ENCODE measurements around the gene PRAMEF33. TPM values are rescaled to one million over a fixed set of nuclear protein-coding genes. Genes with fewer than 3 reads are reported as not detected.
A peak's percentile ranks its signal among the peaks of the same experiment; 100 is the strongest.
"Not testable (repeated sequence)": the region's sequence is repeated elsewhere in the genome, so short reads cannot be mapped to it uniquely, and the experiment has no call there.

PRAMEF33 gene, protein sequence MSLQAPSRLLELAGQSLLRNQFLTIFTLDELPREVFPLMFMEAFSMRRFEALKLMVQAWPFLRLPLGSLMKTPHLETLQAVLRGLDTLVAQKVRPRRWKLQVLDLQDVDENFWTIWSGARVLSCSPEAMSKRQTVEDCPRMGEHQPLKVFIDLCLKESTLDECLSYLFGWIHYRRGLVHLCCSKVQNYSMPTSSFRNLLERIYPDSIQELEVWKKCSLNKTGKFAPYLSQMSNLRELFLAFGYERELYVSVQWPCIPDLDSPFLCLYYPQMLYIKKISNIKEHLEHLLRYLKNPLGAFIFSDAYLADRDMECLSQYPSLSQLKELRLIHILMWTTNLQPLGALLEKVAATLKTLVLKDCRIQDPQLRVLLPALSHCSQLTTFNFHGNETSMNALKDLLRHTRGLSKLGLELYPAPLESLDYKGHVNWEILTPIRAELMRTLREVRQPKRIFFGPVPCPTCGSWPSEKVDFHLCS
- not detected for total RNA-seq

DNA sequence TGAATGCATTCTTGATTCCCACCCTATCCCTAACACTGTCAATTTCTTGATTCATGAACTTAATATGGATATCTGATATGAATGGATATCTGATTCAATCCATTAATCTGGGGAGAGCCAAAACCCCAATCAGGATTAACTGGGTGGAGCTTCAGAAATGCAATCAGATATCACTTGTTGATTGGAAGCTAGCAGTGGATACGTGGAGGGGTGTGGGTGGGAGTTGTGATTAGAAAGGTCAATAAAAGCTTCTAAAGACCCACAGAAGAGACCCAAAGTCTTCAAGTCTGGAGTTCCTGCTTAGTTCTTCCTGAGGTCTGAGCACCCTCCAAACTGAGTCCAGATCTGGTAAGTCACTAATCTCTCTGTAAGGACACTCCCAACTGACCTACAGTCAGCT lies at the start of gene PRAMEF33:
Gene PRAMEF33 (plus strand): TSS at position 301 of the 400 bp plus-strand sequence. CDS start 2,416 bp downstream, outside the sequence.
- not testable (repeated sequence) for ATAC-seq

DNA sequence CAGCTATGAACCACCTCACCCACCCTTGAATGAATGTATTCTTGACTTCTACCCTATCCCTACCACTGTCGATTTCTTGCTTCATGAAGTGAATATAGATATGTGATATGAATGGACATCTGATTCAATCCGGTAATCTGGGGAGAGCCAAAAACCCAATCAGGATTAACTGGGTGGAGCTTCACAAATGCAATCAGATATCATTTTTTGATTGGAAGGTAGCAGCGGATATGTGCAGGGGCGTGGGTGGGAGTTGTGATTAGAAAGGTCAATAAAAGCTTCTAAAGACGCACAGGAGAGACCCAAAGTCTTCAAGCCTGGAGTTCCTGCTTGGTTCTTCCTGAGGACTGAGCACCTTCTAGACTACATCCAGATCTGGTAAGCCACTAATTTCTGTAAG lies 49.4 kb upstream of the PRAMEF33 start, which contains the start of gene PRAMEF5:
Gene PRAMEF5 (plus strand): TSS at position 301 of the 400 bp plus-strand sequence. CDS start 5,071 bp downstream, outside the sequence.
- ATAC-seq, result not testable (repeated sequence)

DNA sequence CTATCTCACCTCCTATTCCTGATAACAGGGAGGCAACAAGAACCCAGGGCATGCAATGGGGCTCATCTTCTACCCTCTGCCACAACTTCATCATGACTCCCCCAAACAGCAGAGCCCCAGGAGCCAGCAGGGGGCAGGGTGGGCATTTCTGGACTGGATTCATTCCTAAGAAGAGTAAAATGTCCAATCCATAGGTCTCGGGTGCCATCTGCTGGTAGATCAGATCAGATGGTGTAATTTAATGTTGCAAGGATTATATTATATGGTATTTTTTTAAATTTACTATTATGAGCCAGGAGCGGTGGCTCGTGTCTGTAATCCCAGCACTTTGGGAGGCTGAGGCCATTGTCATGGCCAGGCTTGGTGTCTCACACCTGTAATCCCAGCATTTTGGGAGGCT lies 38.2 kb upstream of the PRAMEF33 start:
- not testable (repeated sequence) for ATAC-seq

DNA sequence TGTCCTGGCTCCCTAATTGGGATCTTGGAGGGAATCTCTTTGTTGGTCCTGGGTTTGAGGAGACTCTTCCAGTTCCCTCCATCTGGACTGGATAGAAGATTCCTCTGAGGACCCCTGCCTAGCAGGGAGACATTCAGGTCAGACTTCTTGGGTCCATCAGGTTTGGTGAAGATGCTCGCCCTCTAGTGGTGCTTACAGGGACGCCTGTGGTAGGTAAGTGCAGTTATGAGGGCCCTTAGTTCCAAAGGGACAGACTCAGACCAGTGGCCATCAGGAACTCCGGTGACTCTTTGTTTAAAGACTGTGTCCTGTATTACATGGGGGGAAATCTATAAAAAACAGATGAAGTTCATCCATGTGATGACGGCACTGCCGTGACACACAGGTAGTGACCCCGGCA lies 26.3 kb upstream of the PRAMEF33 start:
- not testable (repeated sequence) for ATAC-seq

DNA sequence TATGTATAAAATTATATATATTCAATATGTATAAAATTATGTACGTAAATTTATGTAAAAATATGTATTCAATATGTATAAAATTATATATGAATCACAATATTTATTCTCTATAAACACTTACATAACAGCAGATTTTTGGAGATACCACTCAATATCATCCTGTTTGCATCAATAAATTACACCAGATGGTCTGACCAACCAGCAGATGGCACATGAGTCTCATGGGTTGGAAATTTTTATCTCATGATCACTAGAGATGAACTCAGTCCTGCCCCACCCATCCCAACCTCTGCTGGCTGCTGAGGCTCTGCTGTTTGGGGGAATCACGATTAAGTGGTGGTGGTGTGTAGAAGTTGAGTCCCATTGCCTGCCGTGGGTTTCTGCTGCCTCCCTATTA lies 23.7 kb upstream of the PRAMEF33 start:
- peak; percentile 42 for ATAC-seq

DNA sequence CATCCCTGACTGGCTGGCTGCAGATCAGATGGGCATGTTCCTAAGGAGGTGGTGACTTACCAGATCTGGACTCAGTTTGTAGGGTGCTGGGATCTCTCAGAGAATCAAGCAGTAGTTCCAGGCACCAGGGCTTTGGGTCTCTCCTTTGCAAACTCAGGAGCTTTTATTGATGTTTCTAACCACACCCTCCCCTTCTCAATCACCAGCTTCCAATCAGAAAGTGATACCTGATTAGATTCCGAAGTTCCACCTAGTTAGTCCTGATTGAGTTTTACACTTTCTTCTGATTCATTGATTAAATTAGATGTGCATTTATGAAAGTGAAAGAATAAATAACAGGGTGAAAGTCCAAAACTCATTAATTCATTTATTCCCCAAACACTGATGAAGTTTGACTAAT lies 18.3 kb upstream of the PRAMEF33 start, which contains the start of gene PRAMEF8:
Gene PRAMEF8 (minus strand): TSS at position 101 of the 400 bp plus-strand sequence. CDS start 1,046 bp downstream, outside the sequence.
- not testable (repeated sequence) for ATAC-seq

DNA sequence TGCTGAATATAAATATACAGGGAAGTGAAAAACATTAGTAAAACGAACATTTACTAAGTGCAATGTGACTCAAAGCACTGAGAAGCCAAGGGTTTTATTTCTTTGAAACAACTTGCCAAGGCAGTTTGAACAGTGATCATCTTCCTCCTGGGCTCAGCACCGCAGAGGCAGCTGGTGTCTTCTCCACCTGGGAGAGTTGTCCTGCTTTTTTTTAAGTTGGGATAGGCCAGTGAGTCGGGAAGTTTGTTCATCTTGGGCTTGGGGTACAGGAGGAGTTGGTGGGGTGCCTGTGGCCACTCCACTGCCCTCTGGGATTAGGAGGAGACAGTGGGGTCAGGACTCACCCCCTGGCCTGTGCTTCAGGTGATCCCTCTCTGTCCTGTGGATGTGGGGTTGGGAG lies 14.3 kb upstream of the PRAMEF33 start:
- ATAC-seq, result not testable (repeated sequence)

DNA sequence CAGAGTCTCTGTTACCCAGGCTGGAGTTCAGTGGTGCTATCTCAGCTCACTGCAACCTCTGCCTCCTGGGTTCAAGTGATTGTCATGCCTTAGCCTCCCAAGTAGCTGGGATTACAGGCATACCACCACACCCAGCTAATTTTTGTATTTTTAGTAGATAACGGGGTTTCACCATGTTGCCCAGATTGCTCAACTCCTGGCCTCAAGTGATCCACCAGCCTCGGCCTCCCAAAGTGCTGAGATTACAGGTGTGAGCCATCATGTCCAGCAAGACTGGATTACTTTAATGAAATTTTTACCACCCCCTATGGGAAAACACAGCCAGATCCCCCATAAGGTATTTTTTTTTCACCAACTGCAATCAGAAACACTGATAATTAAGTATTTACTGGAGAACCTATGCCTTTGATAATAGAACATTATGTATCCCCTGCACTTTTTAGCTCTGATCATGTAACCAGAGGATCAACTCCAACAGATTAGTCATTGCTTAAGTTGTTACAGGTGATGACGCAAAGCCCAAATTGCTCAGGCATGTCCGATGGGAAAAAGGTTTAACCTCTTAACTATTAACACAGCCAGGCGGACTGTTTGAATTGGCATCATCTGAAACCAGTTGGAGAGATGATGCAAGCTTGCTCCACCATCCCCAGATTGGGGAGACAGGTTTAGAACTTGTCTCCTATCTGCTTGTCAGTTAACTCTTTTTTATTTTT lies 6.0 kb upstream of the PRAMEF33 start:
- peak; percentile 93 for ATAC-seq

DNA sequence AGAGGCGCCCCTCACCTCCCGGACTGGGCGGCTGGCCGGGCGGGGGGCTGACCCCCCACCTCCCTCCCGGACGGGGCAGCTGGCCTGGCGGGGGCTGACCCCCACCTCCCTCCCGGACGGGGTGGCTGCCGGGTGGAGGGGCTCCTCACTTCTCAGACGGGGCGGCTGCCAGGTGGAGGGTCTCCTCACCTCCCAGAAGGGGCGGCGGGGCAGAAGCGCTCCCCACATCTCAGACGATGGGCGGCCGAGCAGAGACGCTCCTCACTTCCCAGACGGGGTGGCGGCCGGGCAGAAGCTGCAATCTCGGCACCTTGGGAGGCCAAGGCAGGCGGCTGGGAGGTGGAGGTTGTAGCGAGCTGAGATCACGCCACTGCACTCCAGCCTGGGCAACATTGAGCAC lies 4.6 kb upstream of the PRAMEF33 start:
- ATAC-seq, result not testable (repeated sequence)

DNA sequence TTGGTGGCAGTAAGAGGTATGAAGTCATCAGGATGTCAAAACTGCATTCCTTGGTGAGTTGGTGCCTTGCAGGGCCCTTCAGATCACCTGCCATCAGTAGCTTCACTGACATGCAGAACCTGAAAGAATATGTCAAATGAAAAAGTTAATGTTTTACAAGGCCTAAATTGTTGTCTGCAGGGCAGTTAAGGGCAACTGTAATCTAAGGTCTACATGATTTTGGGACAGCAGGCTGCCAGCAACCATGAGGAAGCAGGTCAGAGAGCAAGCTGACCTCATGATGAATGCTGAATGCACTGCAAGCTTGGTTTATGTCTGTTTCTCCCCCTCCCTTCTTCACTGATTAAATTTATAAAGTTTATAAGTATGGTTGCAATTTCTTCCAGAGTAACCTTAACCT lies 1.1 kb upstream of the PRAMEF33 start:
- ATAC-seq, result not testable (repeated sequence)

DNA sequence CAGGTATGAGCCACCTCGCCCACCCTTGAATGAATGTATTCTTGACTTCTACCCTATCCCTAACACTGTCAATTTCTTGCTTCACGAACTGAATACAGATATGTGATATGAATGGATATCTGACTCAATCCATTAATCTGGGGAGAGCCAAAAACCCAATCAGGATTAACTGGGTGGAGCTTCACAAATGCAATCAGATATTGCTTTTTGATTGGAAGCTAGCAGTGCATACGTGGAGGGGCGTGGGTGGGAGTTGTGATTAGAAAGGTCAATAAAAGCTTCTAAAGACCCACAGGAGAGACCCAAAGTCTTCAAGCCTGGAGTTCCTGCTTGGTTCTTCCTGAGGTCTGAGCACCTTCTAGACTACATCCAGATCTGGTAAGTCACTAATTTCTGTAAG lies 11.9 kb downstream of the PRAMEF33 start, which contains the start of gene PRAMEF15:
Gene PRAMEF15 (plus strand): TSS at position 301 of the 400 bp plus-strand sequence. CDS start 2,827 bp downstream, outside the sequence.
- not testable (repeated sequence) for ATAC-seq

DNA sequence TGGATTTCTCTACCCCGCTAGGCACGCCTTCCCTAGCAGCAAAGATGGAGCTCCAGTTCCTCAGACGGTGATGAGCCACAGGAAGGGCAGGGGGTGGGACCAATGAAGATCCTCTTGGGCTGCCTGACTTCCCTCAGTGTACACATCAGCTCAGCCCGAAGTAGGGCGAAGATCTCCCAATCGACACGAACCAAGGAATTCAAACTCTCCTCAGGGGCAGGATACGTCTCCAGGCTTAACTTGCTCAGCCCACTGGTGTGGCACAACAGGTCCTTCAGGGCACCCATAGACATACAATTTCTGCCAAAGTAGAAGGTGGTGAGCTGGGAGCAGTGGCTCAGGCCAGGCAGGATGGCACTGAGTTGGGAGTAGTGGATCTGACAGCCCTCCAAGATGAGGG lies 39.2 kb downstream of the PRAMEF33 start:
- ATAC-seq, result not testable (repeated sequence)

DNA sequence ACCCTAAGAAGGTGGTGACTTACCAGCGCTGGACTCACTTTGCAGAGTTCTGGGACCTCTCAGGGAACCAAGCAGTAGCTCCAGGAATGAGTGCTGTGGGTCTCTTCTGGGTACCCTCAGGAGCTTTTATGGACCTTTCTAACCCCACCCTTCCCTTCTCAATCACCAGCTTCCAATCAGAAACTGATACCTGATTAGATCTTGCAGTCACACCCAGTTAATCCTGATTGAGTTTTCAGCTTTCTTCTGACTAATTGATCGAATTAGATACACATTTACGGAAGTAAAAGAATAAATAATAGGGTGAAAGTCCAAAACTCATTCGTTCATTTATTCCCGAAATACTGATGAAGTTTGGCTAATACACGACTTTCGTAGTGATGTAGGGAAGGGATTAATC lies 43.7 kb downstream of the PRAMEF33 start, which contains the start of gene PRAMEF14:
Gene PRAMEF14 (minus strand): TSS at position 101 of the 400 bp plus-strand sequence. CDS start 1,820 bp downstream, outside the sequence.
- ATAC-seq, result not testable (repeated sequence)

DNA sequence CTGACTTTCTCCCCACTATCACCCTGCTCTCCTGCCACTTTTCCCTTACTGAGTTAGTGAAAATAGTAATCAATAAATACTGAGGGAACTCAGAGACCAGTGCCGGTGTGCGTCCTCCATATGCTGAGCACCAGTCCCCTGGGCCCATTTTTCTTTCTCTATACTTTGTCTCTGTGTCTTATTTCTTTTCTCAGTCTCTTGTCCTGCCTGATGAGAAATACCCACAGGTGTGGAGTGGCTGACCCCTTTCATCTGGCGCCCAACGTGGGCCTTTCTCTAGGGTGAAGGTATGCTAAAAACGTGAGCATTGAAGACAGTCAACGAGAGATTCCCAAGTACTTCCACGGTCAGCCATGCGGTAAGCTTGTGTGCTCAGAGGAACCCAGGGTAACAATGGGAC lies 50.1 kb downstream of the PRAMEF33 start:
- ATAC-seq, result not testable (repeated sequence)

DNA sequence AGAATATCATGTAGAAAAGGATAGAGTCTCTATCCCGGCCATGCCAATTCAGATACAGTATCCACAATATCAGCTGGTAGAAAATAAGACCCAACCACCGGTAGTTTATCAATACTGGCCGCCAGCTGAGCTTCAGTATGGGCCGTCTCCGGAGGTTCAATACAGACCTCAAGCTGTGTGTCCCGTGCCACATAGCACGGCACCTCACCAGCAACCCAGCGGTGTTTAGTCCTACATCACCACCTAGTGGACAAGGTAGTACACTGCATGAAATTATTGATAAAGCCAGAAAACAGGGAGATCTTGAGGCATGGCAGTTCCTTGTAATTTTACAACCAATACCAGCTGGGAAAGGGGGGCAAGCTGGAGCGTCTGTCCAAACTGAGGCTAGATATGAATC lies 51.1 kb downstream of the PRAMEF33 start:
- not testable (repeated sequence) for ATAC-seq

DNA sequence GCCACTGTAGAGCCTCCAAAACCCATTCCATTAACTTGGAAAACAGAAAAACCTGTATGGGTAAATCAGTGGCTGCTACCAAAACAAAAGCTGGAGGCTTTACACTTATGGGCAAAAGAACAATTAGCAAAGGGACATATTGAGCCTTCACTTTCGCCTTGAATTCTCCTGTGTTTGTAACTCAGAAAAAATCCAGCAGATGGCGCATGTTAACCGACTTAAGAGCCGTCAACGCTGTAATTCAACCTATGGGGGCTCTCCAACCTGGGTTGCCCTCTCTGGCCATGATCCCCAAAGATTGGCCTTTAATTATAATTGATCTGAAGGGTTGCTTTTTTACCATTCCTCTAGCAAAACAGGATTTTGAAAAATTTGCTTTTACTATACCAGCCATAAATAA lies 53.4 kb downstream of the PRAMEF33 start:
- not testable (repeated sequence) for ATAC-seq

Other genes starting within 250 kb of the PRAMEF33 start
- gene PRAMEF27, start 247.0 kb upstream of the PRAMEF33 start, total RNA-seq, result not detected
- not detected for gene HNRNPCL3, start 242.8 kb upstream of the PRAMEF33 start, total RNA-seq
- gene PRAMEF25, start 232.8 kb upstream of the PRAMEF33 start, total RNA-seq, result not detected
- gene HNRNPCL2, start 186.7 kb upstream of the PRAMEF33 start, total RNA-seq, result not detected
- gene PRAMEF26, start 147.5 kb upstream of the PRAMEF33 start, total RNA-seq, result not detected
- not detected for gene HNRNPCL4, start 137.9 kb upstream of the PRAMEF33 start, total RNA-seq
- gene PRAMEF9, start 131.7 kb upstream of the PRAMEF33 start, total RNA-seq, result not detected
- gene PRAMEF13, start 102.1 kb upstream of the PRAMEF33 start, total RNA-seq, result not detected
- gene PRAMEF18, start 77.4 kb upstream of the PRAMEF33 start, total RNA-seq, result not detected
- not detected for gene PRAMEF5, start 49.3 kb upstream of the PRAMEF33 start, total RNA-seq
- not detected for gene PRAMEF8, start 18.4 kb upstream of the PRAMEF33 start, total RNA-seq
- not detected for gene PRAMEF15, start 12.0 kb downstream of the PRAMEF33 start, total RNA-seq
- not detected for gene PRAMEF14, start 43.6 kb downstream of the PRAMEF33 start, total RNA-seq
- not detected for gene PRAMEF19, start 68.4 kb downstream of the PRAMEF33 start, total RNA-seq
- gene PRAMEF17, start 86.1 kb downstream of the PRAMEF33 start, total RNA-seq, result not detected
- not detected for gene PRAMEF20, start 106.9 kb downstream of the PRAMEF33 start, total RNA-seq
- not detected for gene LRRC38, start 210.5 kb downstream of the PRAMEF33 start, total RNA-seq